ENCODE data around the gene CPT1B. TPM values are rescaled to one million over a fixed set of nuclear protein-coding genes. Genes with fewer than 3 reads are reported as not detected.

The CPT1B gene
- total RNA-seq, 1 donor: 3.9 TPM

- no peak for DNase-seq (ENCODE audit: low read depth)
- TF ChIP-seq CTCF (IDR thresholded peaks at IDR 0.05; ENCODE audit: insufficient read depth, low read depth, low read length): no peak
- H3K4me3 ChIP-seq (ENCODE audit: low read depth, low read length): no peak overlapping the region
These were observed 59.1 kb downstream of the CPT1B start for GRCh38 chr22:50519151-50519550.

Other genes starting within 250 kb of the CPT1B start
- 54.0 and 62.2 TPM in 2 replicates for gene PPP6R2, start 235.1 kb downstream of the CPT1B start, total RNA-seq
- 75.1 and 82.8 TPM in 2 replicates for gene SBF1, start 103.4 kb downstream of the CPT1B start, total RNA-seq
- gene ADM2, start 96.9 kb downstream of the CPT1B start, total RNA-seq: 2.6 and 5.8 TPM in 2 replicates
- gene MIOX, start 91.6 kb downstream of the CPT1B start, total RNA-seq: 0.32 TPM in 1 of 2 replicates, not detected in the other
- 50.1 and 52.5 TPM in 2 replicates for gene LMF2, start 70.7 kb downstream of the CPT1B start, total RNA-seq
- gene NCAPH2, start 70.2 kb downstream of the CPT1B start, total RNA-seq: 27.2 and 35.4 TPM in 2 replicates
- 2.6 TPM in 2 replicates for gene SCO2, start 52.8 kb downstream of the CPT1B start, total RNA-seq
- 16.0 and 21.6 TPM in 2 replicates for gene TYMP, start 48.4 kb downstream of the CPT1B start, total RNA-seq
- 0.32 TPM in 1 of 2 replicates, not detected in the other for gene KLHDC7B, start 32.5 kb downstream of the CPT1B start, total RNA-seq
- not detected in 2 replicates for gene SYCE3, start 15.5 kb downstream of the CPT1B start, total RNA-seq
- gene CHKB, start 4.4 kb upstream of the CPT1B start, total RNA-seq: 18.1 and 24.5 TPM in 2 replicates
- 0.32 and 0.43 TPM in 2 replicates for gene MAPK8IP2, start 22.4 kb upstream of the CPT1B start, total RNA-seq
- 9.9 and 19.0 TPM in 2 replicates for gene ARSA, start 49.7 kb upstream of the CPT1B start, total RNA-seq
- gene SHANK3, start 94.4 kb upstream of the CPT1B start, total RNA-seq: 0.64 and 0.86 TPM in 2 replicates
- not detected in 2 replicates for gene ACR, start 159.8 kb upstream of the CPT1B start, total RNA-seq
- 16.4 and 18.6 TPM in 2 replicates for gene RABL2B, start 205.2 kb upstream of the CPT1B start, total RNA-seq

Data from fibroblast of villous mesenchyme (primary cell).